ENCODE measurements around the gene ESPNL.

The ESPNL gene

GRCh38 chr2:238130696-238131628, 30.8 kb downstream of the ESPNL start:
- DNase-seq (ENCODE audit: low read depth), result no peak

DNA sequence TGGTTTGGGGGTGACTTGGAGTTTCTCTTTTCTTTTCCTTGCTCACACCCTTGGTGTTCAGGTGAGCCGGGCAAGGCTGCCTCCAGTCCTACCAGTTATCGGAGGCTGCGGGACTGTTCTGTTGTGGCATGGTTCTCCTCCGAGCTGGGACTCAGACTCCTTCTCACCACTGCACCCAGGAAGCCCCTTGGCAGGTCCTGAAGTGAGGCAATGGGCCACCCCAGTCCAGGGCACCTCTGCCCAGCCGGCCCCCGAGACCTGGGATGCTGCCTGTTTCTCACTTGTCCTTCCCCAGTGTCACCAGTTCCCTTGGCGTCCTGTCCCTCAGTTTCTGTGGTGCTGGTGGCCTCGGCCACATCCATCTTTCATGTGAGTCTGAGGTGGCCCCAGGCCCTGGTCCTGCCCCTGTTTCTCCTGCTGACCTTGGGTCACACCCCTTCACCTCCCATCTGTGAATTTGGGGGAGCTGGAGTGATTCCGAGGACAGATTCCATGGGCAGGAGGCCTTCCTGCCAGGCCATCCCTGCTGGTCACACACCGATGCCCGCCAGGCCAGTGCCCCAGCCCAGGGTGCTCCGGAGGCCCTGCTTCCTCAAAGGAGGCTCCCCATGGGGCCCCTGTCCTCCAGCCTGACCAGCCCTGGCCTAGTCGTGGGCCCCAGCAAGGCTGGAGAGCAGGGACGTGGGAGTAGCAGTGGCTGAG, 31.8 kb downstream of the ESPNL start:
- DNase-seq (ENCODE audit: low read depth), result no peak

GRCh38 chr2:238132463-238133450, 32.6 kb downstream of the ESPNL start:
- DNase-seq (ENCODE audit: low read depth), result no peak

DNA sequence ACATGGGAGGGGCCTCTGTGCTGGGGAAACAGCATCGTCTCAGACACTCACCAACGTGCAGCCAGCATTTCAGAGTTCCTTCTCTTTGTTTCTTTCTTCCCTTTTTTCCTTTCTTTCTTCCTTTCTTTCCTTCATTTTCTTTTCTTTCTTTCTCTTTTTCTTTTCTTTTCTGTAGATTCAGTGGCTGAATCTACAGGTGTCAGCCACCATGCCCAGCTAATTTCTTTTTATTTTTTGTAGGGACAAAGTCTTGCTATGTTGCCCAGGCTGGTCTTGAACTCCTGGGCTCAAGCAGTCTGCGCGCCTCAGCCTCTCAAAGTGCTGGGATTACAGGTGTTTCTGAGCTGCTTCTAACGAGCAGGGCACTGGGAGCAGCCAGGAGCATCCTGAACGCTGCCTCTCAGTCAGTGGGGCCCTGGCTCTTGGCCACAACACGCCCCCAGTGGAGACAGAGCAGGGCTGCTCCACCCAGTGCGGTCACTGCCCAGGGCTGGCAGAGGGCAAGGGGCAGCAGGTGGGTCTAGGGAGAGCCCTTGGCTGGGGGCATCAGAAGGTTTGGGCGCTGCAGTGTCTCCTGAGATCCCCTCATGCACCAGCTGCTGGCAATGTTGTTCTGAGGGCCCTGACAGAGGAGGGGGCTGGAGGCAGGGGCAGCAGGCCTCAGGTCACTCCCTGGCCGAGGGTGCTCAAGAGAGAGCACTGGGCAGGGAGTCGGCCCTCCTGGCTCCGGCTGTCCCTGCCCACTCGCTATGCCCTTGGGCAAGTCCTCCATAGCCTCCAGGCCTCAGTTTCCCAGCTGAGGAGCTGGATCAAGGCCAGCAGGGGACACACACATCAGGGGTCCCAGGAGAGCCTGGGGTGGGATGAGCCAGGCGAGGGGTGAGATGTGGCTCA, 33.6 kb downstream of the ESPNL start:
- no peak for DNase-seq (ENCODE audit: low read depth)

DNA sequence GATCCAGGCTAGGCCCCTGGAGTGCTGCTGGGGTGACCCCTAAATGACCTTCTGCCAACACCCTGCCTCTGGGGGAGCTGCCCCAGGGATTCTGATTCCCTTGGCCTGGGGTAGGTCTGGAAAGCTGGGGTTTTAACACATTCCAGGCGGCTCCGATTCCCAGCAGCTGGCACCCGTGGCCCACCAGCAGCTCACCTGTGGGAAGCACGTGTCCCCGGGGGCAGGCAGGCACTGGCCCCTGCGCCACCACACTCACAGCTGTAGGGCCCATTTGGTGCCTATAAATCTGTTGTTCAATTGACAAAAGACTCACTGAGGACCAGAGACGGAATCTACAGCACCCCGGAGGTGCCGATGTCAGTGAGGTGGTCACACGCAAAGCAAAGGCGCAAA, 34.2 kb downstream of the ESPNL start:
- DNase-seq (ENCODE audit: low read depth), result no peak

DNA sequence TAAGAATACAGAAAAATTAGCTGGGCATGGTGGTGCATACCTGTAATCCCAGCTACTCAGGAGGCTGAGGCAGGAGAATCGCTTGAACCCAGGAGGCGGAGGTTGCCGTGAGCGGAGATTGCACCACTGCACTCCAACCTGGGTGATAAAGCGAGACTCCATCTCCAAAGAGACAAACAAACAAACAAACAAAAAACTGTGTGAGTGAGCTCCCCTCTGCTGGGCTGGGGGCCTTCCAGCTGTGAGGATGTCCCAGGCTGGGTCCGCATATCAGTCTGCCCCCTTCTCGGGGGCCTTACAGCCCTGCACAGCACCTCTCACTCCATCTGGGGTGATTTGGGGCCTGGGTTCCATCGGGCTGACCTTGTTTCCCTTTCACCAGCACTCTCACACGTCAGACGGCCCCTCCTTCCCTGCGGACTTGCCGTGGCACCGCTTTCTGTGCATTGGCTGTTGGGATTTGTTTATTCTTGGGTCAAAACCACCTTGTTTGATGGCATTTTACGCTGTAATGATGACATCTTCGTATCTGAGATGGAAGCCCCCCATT, 35.5 kb downstream of the ESPNL start:
- no peak for DNase-seq (ENCODE audit: low read depth)

DNA sequence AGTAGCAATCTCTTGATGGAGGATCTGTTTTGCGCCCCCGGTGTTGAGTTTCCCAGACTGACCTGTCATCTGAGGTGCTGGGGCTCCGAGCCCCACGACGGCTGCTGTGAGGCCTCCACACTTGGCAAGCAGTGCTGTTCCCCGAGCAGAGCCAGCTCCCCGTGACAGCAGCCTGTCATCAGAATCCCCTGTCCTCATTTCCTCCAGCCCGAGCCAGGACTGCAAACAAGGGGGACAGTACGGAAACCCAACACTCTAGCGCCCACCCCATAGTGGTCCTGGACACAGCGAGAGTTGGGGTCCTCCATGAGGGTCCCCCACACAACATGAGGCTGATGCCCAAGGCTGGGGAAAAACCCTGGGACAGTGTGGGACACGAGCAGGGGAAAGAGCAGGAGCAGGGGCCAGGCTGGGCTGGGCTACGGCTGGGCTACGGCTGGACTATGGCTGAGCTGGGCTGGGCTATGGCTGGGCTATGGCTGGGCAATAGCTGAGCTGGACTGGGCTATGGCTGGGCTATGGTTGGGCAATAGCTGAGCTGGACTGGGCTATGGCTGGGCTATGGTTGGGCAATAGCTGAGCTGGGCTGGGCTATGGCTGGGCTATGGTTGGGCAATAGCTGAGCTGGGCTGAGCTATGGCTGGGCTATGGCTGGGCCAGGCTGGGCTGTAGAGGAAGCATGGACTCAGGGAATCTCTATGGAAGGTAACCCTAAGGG, 36.8 kb downstream of the ESPNL start:
- DNase-seq (ENCODE audit: low read depth), result no peak

DNA sequence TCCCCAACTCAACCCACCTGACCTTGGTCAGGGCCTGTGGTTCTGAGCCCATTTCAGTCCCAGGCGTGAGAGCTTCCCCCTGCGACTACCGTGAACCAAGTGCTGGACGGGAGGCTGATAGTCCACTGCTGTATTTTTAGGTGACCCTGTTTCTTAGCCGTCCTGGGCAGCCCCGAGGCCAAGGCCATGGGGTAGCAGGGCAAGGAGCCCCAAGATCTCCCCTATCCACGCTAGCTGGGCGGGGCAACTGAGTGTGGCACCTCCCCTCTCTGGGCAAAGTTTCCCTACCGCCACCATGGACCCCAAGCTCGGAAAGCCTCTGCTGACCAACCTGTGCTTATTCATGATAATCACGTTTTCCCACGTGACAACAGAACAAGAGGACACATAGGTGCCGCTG, 37.7 kb downstream of the ESPNL start:
- DNase-seq (ENCODE audit: low read depth), result no peak

- no peak for DNase-seq (ENCODE audit: low read depth)
Observed at GRCh38 chr2:238138331-238139195, 38.4 kb downstream of the ESPNL start, which contains the start of gene KLHL30. KLHL30 (plus strand) TSS chr2:238138668; CDS start chr2:238140755, 2,087 bp downstream.

- DNase-seq (ENCODE audit: low read depth), result no peak
Observed at GRCh38 chr2:238139196-238140039, 39.3 kb downstream of the ESPNL start.

GRCh38 chr2:238140040-238140439, 39.9 kb downstream of the ESPNL start:
- no peak for DNase-seq (ENCODE audit: low read depth)

DNA sequence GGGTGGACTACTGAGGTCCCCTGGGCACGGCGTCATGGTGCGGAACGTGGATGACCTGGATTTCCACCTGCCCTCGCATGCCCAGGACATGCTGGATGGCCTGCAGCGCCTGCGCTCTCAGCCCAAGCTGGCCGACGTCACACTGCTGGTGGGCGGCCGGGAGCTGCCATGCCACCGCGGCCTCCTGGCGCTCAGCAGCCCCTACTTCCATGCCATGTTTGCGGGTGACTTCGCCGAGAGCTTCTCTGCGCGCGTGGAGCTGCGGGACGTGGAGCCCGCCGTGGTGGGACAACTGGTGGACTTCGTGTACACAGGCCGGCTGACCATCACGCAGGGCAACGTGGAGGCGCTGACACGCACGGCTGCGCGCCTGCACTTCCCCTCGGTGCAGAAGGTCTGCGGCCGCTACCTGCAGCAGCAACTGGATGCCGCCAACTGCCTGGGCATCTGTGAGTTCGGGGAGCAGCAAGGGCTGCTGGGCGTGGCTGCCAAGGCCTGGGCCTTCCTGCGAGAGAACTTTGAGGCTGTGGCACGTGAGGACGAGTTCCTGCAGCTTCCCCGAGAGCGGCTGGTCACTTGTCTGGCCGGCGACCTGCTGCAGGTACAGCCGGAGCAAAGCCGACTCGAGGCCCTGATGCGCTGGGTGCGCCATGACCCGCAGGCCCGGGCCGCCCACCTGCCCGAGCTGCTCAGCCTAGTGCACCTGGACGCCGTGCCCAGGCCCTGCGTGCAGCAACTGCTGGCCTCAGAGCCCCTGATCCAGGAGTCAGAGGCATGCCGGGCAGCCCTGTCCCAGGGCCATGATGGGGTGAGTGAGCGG, 40.8 kb downstream of the ESPNL start:
- DNase-seq (ENCODE audit: low read depth), result no peak

GRCh38 chr2:238141541-238142318, 41.6 kb downstream of the ESPNL start:
- DNase-seq (ENCODE audit: low read depth), result no peak

DNA sequence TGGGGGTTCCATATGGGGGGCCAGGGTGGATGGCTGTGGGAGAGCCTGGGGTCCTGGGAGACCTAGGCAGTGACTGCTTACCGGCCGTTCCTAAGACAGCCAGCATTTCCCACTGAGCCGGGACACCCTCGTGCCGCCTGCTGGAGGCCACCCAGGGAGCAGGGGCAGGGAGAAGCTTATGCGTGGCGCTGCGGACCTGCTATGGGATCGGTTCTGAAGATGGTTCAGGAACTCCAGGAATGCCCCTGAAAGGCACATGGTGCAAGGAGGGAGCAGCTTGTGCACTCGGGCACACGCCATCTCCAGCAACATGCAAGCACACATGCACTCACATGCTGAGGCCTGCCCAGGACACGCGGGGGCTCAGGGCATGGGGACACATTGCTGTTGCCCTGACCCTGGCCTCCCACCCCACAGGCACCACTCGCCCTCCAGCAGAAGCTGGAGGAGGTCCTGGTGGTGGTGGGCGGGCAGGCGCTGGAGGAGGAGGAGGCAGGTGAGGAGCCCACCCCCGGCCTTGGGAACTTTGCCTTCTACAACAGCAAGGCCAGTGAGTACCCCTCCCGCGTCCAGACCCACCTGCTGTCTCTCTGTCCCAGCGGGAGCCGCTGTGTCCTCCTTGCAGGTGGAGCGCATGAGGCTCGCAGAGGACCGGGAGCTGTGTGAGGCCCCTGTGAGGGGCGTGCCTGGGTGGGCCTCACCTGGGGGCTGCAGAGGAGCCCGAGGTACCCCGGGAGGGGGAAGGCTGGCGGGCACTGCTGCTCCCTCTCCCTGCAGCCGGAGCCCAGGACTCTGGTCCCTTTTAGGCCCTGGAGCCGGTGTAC, 42.5 kb downstream of the ESPNL start:
- no peak for DNase-seq (ENCODE audit: low read depth)

GRCh38 chr2:238143239-238143951, 43.3 kb downstream of the ESPNL start:
- no peak for DNase-seq (ENCODE audit: low read depth)
